ENCODE measurements around the gene SPATS2L. TPM values are rescaled to one million over a fixed set of nuclear protein-coding genes. Genes with fewer than 3 reads are reported as not detected.

Gene SPATS2L
- polyA plus RNA-seq, 4 donors: 66.7 to 104 (median 96.0) TPM

GRCh38 chr2:200411831-200412230, 105.3 kb downstream of the SPATS2L start:
- H3K4me1 ChIP-seq (ENCODE audit: control insufficient read depth in 3 of 3, insufficient read depth in 2 of 3, low read depth in 1 of 3, low read length in 2 of 3): peaks cover 10 to 29% (median 19%) of the 10 kb centered on the region in 3 donors
- H3K27me3 ChIP-seq (ENCODE audit: control insufficient read depth in 3 of 3, insufficient read depth in 3 of 3, low read length in 3 of 3): no peaks in the 10 kb centered on the region
- H3K36me3 ChIP-seq (ENCODE audit: control insufficient read depth in 3 of 3, insufficient read depth in 2 of 3, low read depth in 1 of 3, low read length in 3 of 3): peaks cover 0 to 17% (median 3%) of the 10 kb centered on the region in 3 donors
- DNase-seq (no peak), FAIRE-seq (no peak)
- H3K9me3 ChIP-seq (ENCODE audit: control insufficient read depth in 2 of 2, insufficient read depth in 1 of 2, low read depth in 1 of 2, low read length in 1 of 2): no peaks in the 10 kb centered on the region
- H3K4me3 ChIP-seq (ENCODE audit: low read depth in 1 of 3, low read length in 3 of 3): no peak overlapping the region
- no peak overlapping the region for H3K27ac ChIP-seq (ENCODE audit: low read depth in 1 of 3, low read length in 2 of 3)

- Histone ChIP-seq H3K36me3 (ENCODE audit: control insufficient read depth in 3 of 3, insufficient read depth in 2 of 3, low read depth in 1 of 3, low read length in 3 of 3) (peaks cover 0 to 27% (median 8%) of the 10 kb centered on the region in 3 donors), H3K27me3 (ENCODE audit: control insufficient read depth in 3 of 3, insufficient read depth in 3 of 3, low read length in 3 of 3) (no peaks in the 10 kb centered on the region), H3K4me1 (ENCODE audit: control insufficient read depth in 3 of 3, insufficient read depth in 2 of 3, low read depth in 1 of 3, low read length in 2 of 3) (peaks cover 0 to 3% (median 2%) of the 10 kb centered on the region in 3 donors), H3K9me3 (ENCODE audit: control insufficient read depth in 2 of 2, insufficient read depth in 1 of 2, low read depth in 1 of 2, low read length in 1 of 2) (no peaks in the 10 kb centered on the region), H3K4me3 (ENCODE audit: low read depth in 1 of 3, low read length in 3 of 3) (no peak overlapping the region), H3K27ac (ENCODE audit: low read depth in 1 of 3, low read length in 2 of 3) (no peak overlapping the region)
- FAIRE-seq (no peak), DNase-seq (no peak)
- 90 to 95% (median 93%) methylated on average over 5 of the region's 5 CpGs for WGBS, 3 donors
These were observed 107.9 kb downstream of the SPATS2L start for GRCh38 chr2:200414367-200414766.

- H3K27me3 ChIP-seq (ENCODE audit: control insufficient read depth in 3 of 3, insufficient read depth in 3 of 3, low read length in 3 of 3): no peaks in the 10 kb centered on the region
- H3K27ac ChIP-seq (ENCODE audit: low read depth in 1 of 3, low read length in 2 of 3): no peak overlapping the region
- DNase-seq (no peak), FAIRE-seq (no peak)
- H3K36me3 ChIP-seq (ENCODE audit: control insufficient read depth in 3 of 3, insufficient read depth in 2 of 3, low read depth in 1 of 3, low read length in 3 of 3): peaks cover 0 to 30% (median 8%) of the 10 kb centered on the region in 3 donors
- no peaks in the 10 kb centered on the region for H3K9me3 ChIP-seq (ENCODE audit: control insufficient read depth in 2 of 2, insufficient read depth in 1 of 2, low read depth in 1 of 2, low read length in 1 of 2)
- H3K4me1 ChIP-seq (ENCODE audit: control insufficient read depth in 3 of 3, insufficient read depth in 2 of 3, low read depth in 1 of 3, low read length in 2 of 3): peaks cover 0 to 3% (median 1%) of the 10 kb centered on the region in 3 donors
- no peak overlapping the region for H3K4me3 ChIP-seq (ENCODE audit: low read depth in 1 of 3, low read length in 3 of 3)
- 97 to 98% (median 98%) methylated on average over 2 of the region's 2 CpGs for WGBS, 3 donors
These were observed 109.0 kb downstream of the SPATS2L start for GRCh38 chr2:200415455-200415854.

- Histone ChIP-seq H3K4me1 (ENCODE audit: control insufficient read depth in 3 of 3, insufficient read depth in 2 of 3, low read depth in 1 of 3, low read length in 2 of 3) (peaks cover 0 to under 1% (median 0%) of the 10 kb centered on the region in 3 donors), H3K27ac (ENCODE audit: low read depth in 1 of 3, low read length in 2 of 3) (no peak overlapping the region), H3K36me3 (ENCODE audit: control insufficient read depth in 3 of 3, insufficient read depth in 2 of 3, low read depth in 1 of 3, low read length in 3 of 3) (peaks cover 6 to 30% (median 8%) of the 10 kb centered on the region in 3 donors), H3K9me3 (ENCODE audit: control insufficient read depth in 2 of 2, insufficient read depth in 1 of 2, low read depth in 1 of 2, low read length in 1 of 2) (no peaks in the 10 kb centered on the region), H3K27me3 (ENCODE audit: control insufficient read depth in 3 of 3, insufficient read depth in 3 of 3, low read length in 3 of 3) (no peaks in the 10 kb centered on the region), H3K4me3 (ENCODE audit: low read depth in 1 of 3, low read length in 3 of 3) (no peak overlapping the region)
- WGBS, 3 donors: 89 to 92% (median 90%) methylated on average over 8 of the region's 8 CpGs
- DNase-seq: no peak
- FAIRE-seq: no peak
These were observed 110.4 kb downstream of the SPATS2L start for GRCh38 chr2:200416878-200417277.

- Histone ChIP-seq H3K4me3 (ENCODE audit: low read depth in 1 of 3, low read length in 3 of 3) (no peak overlapping the region), H3K4me1 (ENCODE audit: control insufficient read depth in 3 of 3, insufficient read depth in 2 of 3, low read depth in 1 of 3, low read length in 2 of 3) (no peaks in the 10 kb centered on the region), H3K27ac (ENCODE audit: low read depth in 1 of 3, low read length in 2 of 3) (no peak overlapping the region), H3K27me3 (ENCODE audit: control insufficient read depth in 3 of 3, insufficient read depth in 3 of 3, low read length in 3 of 3) (no peaks in the 10 kb centered on the region), H3K36me3 (ENCODE audit: control insufficient read depth in 3 of 3, insufficient read depth in 2 of 3, low read depth in 1 of 3, low read length in 3 of 3) (peaks cover 6 to 34% (median 8%) of the 10 kb centered on the region in 3 donors), H3K9me3 (ENCODE audit: control insufficient read depth in 2 of 2, insufficient read depth in 1 of 2, low read depth in 1 of 2, low read length in 1 of 2) (no peaks in the 10 kb centered on the region)
- FAIRE-seq (no peak), DNase-seq (no peak)
These were observed 110.9 kb downstream of the SPATS2L start for GRCh38 chr2:200417366-200417765.

- 98 to 100% (median 100%) methylated on average over 2 of the region's 2 CpGs for WGBS, 3 donors
- peaks cover 6 to 33% (median 8%) of the 10 kb centered on the region in 3 donors for H3K36me3 ChIP-seq (ENCODE audit: control insufficient read depth in 3 of 3, insufficient read depth in 2 of 3, low read depth in 1 of 3, low read length in 3 of 3)
- no peak overlapping the region for H3K4me3 ChIP-seq (ENCODE audit: low read depth in 1 of 3, low read length in 3 of 3)
- H3K4me1 ChIP-seq (ENCODE audit: control insufficient read depth in 3 of 3, insufficient read depth in 2 of 3, low read depth in 1 of 3, low read length in 2 of 3): no peaks in the 10 kb centered on the region
- no peaks in the 10 kb centered on the region for H3K9me3 ChIP-seq (ENCODE audit: control insufficient read depth in 2 of 2, insufficient read depth in 1 of 2, low read depth in 1 of 2, low read length in 1 of 2)
- no peak for FAIRE-seq
- H3K27me3 ChIP-seq (ENCODE audit: control insufficient read depth in 3 of 3, insufficient read depth in 3 of 3, low read length in 3 of 3): no peaks in the 10 kb centered on the region
- no peak for DNase-seq
- H3K27ac ChIP-seq (ENCODE audit: low read depth in 1 of 3, low read length in 2 of 3): no peak overlapping the region
These were observed 111.9 kb downstream of the SPATS2L start for GRCh38 chr2:200418399-200418798.

DNA sequence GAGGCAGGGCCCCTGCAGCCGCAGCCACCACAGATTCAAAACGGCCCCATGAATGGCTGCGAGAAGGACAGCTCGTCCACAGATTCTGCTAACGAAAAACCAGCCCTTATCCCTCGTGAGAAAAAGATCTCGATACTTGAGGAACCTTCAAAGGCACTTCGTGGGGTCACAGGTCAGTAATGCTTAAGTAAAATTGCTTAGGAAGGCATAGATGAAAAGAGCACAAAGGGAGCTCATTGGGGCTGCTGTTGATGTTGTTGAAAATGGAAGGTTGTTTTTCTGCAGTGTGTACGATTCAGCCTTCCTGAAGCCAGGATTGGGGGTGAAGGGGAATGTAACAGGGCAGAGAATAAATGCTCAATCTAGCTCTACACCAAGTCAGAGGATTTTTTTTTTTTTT, 112.8 kb downstream of the SPATS2L start:
- WGBS, 3 donors: 93 to 94% (median 93%) methylated on average over 9 of the region's 9 CpGs
- peaks cover 6 to 36% (median 6%) of the 10 kb centered on the region in 3 donors for H3K36me3 ChIP-seq (ENCODE audit: control insufficient read depth in 3 of 3, insufficient read depth in 2 of 3, low read depth in 1 of 3, low read length in 3 of 3)
- no peak for FAIRE-seq

DNA sequence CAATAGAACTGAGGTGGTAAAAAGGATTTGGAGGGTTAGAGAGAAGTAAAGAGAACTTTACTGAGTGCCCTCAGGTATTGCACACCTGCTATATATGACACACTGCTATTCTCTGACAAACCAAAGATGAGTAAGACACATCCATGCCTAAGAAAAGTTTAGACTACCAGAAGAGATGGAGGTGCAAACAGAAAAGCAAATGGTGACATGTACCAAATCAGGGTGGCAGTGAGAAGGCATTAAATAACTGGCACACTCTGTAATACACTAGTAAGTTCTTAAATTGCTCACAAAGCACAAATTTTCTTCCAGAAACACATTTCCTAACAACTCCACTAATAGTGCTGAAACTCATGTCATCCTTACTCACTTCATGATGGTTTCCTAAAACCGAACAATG, 114.8 kb downstream of the SPATS2L start:
- Histone ChIP-seq H3K4me3 (ENCODE audit: low read depth in 1 of 3, low read length in 3 of 3) (no peak overlapping the region), H3K27me3 (ENCODE audit: control insufficient read depth in 3 of 3, insufficient read depth in 3 of 3, low read length in 3 of 3) (no peaks in the 10 kb centered on the region), H3K36me3 (ENCODE audit: control insufficient read depth in 3 of 3, insufficient read depth in 2 of 3, low read depth in 1 of 3, low read length in 3 of 3) (peaks cover 8 to 43% (median 8%) of the 10 kb centered on the region in 3 donors), H3K9me3 (ENCODE audit: control insufficient read depth in 2 of 2, insufficient read depth in 1 of 2, low read depth in 1 of 2, low read length in 1 of 2) (no peaks in the 10 kb centered on the region), H3K4me1 (ENCODE audit: control insufficient read depth in 3 of 3, insufficient read depth in 2 of 3, low read depth in 1 of 3, low read length in 2 of 3) (no peaks in the 10 kb centered on the region), H3K27ac (ENCODE audit: low read depth in 1 of 3, low read length in 2 of 3) (no peak overlapping the region)
- DNase-seq (no peak), FAIRE-seq (no peak)
- 85 to 95% (median 95%) methylated on average over 1 of the region's 1 CpG for WGBS, 3 donors

More for the DNA sequence above, 112.8 kb downstream of the SPATS2L start:
- DNase-seq: no peak
- Histone ChIP-seq H3K4me3 (ENCODE audit: low read depth in 1 of 3, low read length in 3 of 3) (no peak overlapping the region), H3K27me3 (ENCODE audit: control insufficient read depth in 3 of 3, insufficient read depth in 3 of 3, low read length in 3 of 3) (no peaks in the 10 kb centered on the region), H3K27ac (ENCODE audit: low read depth in 1 of 3, low read length in 2 of 3) (no peak overlapping the region), H3K4me1 (ENCODE audit: control insufficient read depth in 3 of 3, insufficient read depth in 2 of 3, low read depth in 1 of 3, low read length in 2 of 3) (no peaks in the 10 kb centered on the region), H3K9me3 (ENCODE audit: control insufficient read depth in 2 of 2, insufficient read depth in 1 of 2, low read depth in 1 of 2, low read length in 1 of 2) (no peaks in the 10 kb centered on the region)

GRCh38 chr2:200422071-200422470, 115.6 kb downstream of the SPATS2L start:
- Histone ChIP-seq H3K4me1 (ENCODE audit: control insufficient read depth in 3 of 3, insufficient read depth in 2 of 3, low read depth in 1 of 3, low read length in 2 of 3) (no peaks in the 10 kb centered on the region), H3K27me3 (ENCODE audit: control insufficient read depth in 3 of 3, insufficient read depth in 3 of 3, low read length in 3 of 3) (no peaks in the 10 kb centered on the region), H3K36me3 (ENCODE audit: control insufficient read depth in 3 of 3, insufficient read depth in 2 of 3, low read depth in 1 of 3, low read length in 3 of 3) (peaks cover 8 to 43% (median 8%) of the 10 kb centered on the region in 3 donors), H3K9me3 (ENCODE audit: control insufficient read depth in 2 of 2, insufficient read depth in 1 of 2, low read depth in 1 of 2, low read length in 1 of 2) (no peaks in the 10 kb centered on the region), H3K27ac (ENCODE audit: low read depth in 1 of 3, low read length in 2 of 3) (no peak overlapping the region), H3K4me3 (ENCODE audit: low read depth in 1 of 3, low read length in 3 of 3) (no peak overlapping the region)
- DNase-seq: no peak
- WGBS, 3 donors: 94 to 96% (median 95%) methylated on average over 2 of the region's 2 CpGs
- no peak for FAIRE-seq
